Measurements from ENCODE around the gene INTS1. TPM values are rescaled to one million over a fixed set of nuclear protein-coding genes. Genes with fewer than 3 reads are reported as not detected.

INTS1 gene
- total and polyA plus RNA-seq, 2 experiments from 2014 or later, result 30.0 to 57.3 TPM

DNA sequence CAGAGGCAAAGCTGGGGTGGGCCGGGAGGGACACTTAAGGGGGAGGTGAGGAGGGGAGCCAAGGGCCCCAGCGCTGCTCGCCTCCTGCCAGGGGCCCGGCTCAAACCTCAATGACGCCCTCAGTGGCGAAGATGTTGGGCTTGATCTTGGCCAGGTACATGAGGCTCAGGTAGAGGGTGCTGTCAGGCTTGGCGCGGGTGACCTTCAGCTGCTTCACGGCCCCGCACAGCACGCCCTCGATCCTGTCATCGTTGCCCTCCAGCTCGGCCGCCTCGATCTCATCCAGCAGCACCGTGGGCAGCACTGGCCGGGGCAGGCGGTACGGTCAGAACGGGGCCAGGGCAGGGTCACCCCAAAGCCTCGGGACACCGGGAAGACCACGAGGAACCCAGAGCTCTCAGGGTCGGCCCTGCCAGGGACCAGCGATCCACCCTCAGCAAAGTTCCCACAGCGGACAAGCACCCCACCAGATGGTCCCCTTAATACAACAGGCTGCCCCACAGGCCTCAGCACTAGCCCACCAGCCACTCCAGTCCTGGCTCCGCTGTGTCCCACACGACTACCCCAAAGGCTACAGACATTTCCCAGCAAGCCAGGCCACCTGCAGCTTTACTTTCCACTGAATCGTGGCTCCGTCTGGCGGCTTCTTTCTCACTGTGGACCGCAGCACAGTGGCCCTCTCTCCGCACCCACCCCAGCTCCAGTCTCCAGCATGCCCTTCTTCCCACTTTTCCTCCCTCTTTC lies 4.0 kb downstream of the INTS1 start:
- Histone ChIP-seq H3K4me3 (no peak overlapping the region), H3K9me2 (replicated peaks; ENCODE audit: insufficient read depth) (no peaks in the 10 kb centered on the region), H3K27me3 (no peaks in the 10 kb centered on the region), H3K9me3 (ENCODE audit: low read depth) (no peaks in the 10 kb centered on the region), H2AFZ (no peak overlapping the region), H3K4me2 (no peak overlapping the region), H3K4me1 (ENCODE audit: insufficient read depth) (no peaks in the 10 kb centered on the region), H4K20me1 (ENCODE audit: insufficient read depth, poor library complexity, severe bottlenecking) (no peaks in the 10 kb centered on the region), H3K36me3 (replicated peaks; ENCODE audit: insufficient read depth, low read depth) (no peaks in the 10 kb centered on the region), H3K27ac (no peak overlapping the region), H3K79me2 (peaks cover 35% of the 10 kb centered on the region)
- TF ChIP-seq EZH2 (IDR thresholded peaks at IDR 0.05; ENCODE audit: borderline replicate concordance) (no peak), CTCF (IDR thresholded peaks at IDR 0.05; ENCODE audit: poor library complexity) (no peak), EZH2phosphoT487 (IDR thresholded peaks at IDR 0.05; ENCODE audit: low read depth, severe bottlenecking, unreplicated experiment) (no peak)
- over 99% methylated on average over 34 of the region's 34 CpGs for WGBS (ENCODE audit: low lambda C conversion rate, missing lambda C conversion rate)
- no peak for DNase-seq (ENCODE audit: low spot score)

- no peaks in the 10 kb centered on the region for H3K36me3 ChIP-seq (replicated peaks; ENCODE audit: insufficient read depth, low read depth)
- 95% methylated on average over 29 of the region's 33 CpGs for WGBS (ENCODE audit: low lambda C conversion rate, missing lambda C conversion rate)
These were observed 4.7 kb downstream of the INTS1 start for GRCh38 chr7:1499367-1500029.

GRCh38 chr7:1498370-1499305 lies 5.6 kb downstream of the INTS1 start:
- Histone ChIP-seq H3K36me3 (replicated peaks; ENCODE audit: insufficient read depth, low read depth) (no peaks in the 10 kb centered on the region), H4K20me1 (ENCODE audit: insufficient read depth, poor library complexity, severe bottlenecking) (no peaks in the 10 kb centered on the region), H2AFZ (no peak overlapping the region), H3K9me3 (ENCODE audit: low read depth) (no peaks in the 10 kb centered on the region), H3K4me3 (no peak overlapping the region), H3K4me1 (ENCODE audit: insufficient read depth) (no peaks in the 10 kb centered on the region), H3K27ac (no peak overlapping the region), H3K9me2 (replicated peaks; ENCODE audit: insufficient read depth) (no peaks in the 10 kb centered on the region), H3K4me2 (no peak overlapping the region), H3K27me3 (no peaks in the 10 kb centered on the region), H3K79me2 (peaks cover 30% of the 10 kb centered on the region)
- WGBS (ENCODE audit: low lambda C conversion rate, missing lambda C conversion rate), result 97% methylated on average over 40 of the region's 62 CpGs
- TF ChIP-seq CTCF (IDR thresholded peaks at IDR 0.05; ENCODE audit: poor library complexity) (no peak), EZH2phosphoT487 (IDR thresholded peaks at IDR 0.05; ENCODE audit: low read depth, severe bottlenecking, unreplicated experiment) (no peak), EZH2 (IDR thresholded peaks at IDR 0.05; ENCODE audit: borderline replicate concordance) (no peak)
- DNase-seq (ENCODE audit: low spot score), result no peak

More at GRCh38 chr7:1499367-1500029, 4.7 kb downstream of the INTS1 start:
- H3K27me3 ChIP-seq, result no peaks in the 10 kb centered on the region
- no peak overlapping the region for H2AFZ ChIP-seq
- H3K9me2 ChIP-seq (replicated peaks; ENCODE audit: insufficient read depth), result no peaks in the 10 kb centered on the region
- no peak overlapping the region for H3K4me3 ChIP-seq
- H3K79me2 ChIP-seq, result peaks cover 35% of the 10 kb centered on the region
- no peaks in the 10 kb centered on the region for H3K4me1 ChIP-seq (ENCODE audit: insufficient read depth)
- H3K27ac ChIP-seq, result no peak overlapping the region
- H4K20me1 ChIP-seq (ENCODE audit: insufficient read depth, poor library complexity, severe bottlenecking), result no peaks in the 10 kb centered on the region
- TF ChIP-seq EZH2 (IDR thresholded peaks at IDR 0.05; ENCODE audit: borderline replicate concordance), result no peak
- no peak for TF ChIP-seq EZH2phosphoT487 (IDR thresholded peaks at IDR 0.05; ENCODE audit: low read depth, severe bottlenecking, unreplicated experiment)
- TF ChIP-seq CTCF (IDR thresholded peaks at IDR 0.05; ENCODE audit: poor library complexity), result no peak
- no peaks in the 10 kb centered on the region for H3K9me3 ChIP-seq (ENCODE audit: low read depth)
- no peak for DNase-seq (ENCODE audit: low spot score)
- no peak overlapping the region for H3K4me2 ChIP-seq

Measured in hepatocyte (in vitro differentiated cells).